ENCODE data around the gene KCNE4.

Gene KCNE4

GRCh38 chr2:223051693-223052289 is at the start of gene KCNE4:
Gene KCNE4 (plus strand): TSS chr2:223052190. CDS start chr2:223052831, 641 bp downstream.
- DNase-seq: no peak

- DNase-seq: no peak
Measured at GRCh38 chr2:223003191-223003590, 48.8 kb upstream of the KCNE4 start.

- DNase-seq: no peak
Measured at GRCh38 chr2:223005496-223005895, 46.5 kb upstream of the KCNE4 start.

- DNase-seq: no peak
Measured at GRCh38 chr2:223007531-223007930, 44.5 kb upstream of the KCNE4 start.

- DNase-seq: no peak
Measured at GRCh38 chr2:223008162-223008561, 43.8 kb upstream of the KCNE4 start.

- DNase-seq: no peak
Measured at GRCh38 chr2:223008956-223009355, 43.0 kb upstream of the KCNE4 start.

- DNase-seq: no peak
Measured at GRCh38 chr2:223010641-223011040, 41.3 kb upstream of the KCNE4 start.

- DNase-seq: no peak
Measured at GRCh38 chr2:223012291-223012690, 39.7 kb upstream of the KCNE4 start.

GRCh38 chr2:223019390-223019930 is 32.5 kb upstream of the KCNE4 start:
- no peak for DNase-seq

GRCh38 chr2:223019987-223020717 is 31.8 kb upstream of the KCNE4 start:
- no peak for DNase-seq

- DNase-seq: no peak
Measured at GRCh38 chr2:223020971-223021675, 30.9 kb upstream of the KCNE4 start.

- DNase-seq: no peak
Measured at GRCh38 chr2:223026357-223027110, 25.5 kb upstream of the KCNE4 start.

GRCh38 chr2:223027442-223027841 is 24.5 kb upstream of the KCNE4 start:
- DNase-seq: no peak

GRCh38 chr2:223029287-223029686 is 22.7 kb upstream of the KCNE4 start:
- DNase-seq: no peak

- no peak for DNase-seq
Measured at GRCh38 chr2:223032187-223033142, 19.5 kb upstream of the KCNE4 start.

GRCh38 chr2:223034221-223034975 is 17.6 kb upstream of the KCNE4 start:
- DNase-seq: no peak

GRCh38 chr2:223036790-223037444 is 15.1 kb upstream of the KCNE4 start:
- DNase-seq: no peak

GRCh38 chr2:223037445-223037800 is 14.6 kb upstream of the KCNE4 start:
- no peak for DNase-seq

- no peak for DNase-seq
Measured at GRCh38 chr2:223039618-223040017, 12.4 kb upstream of the KCNE4 start.

GRCh38 chr2:223040527-223040926 is 11.5 kb upstream of the KCNE4 start:
- no peak for DNase-seq
